ENCODE results near the gene CD33.

- TF ChIP-seq CTCF (IDR thresholded peaks at IDR 0.05; ENCODE audit: poor library complexity) (no peak), EZH2phosphoT487 (IDR thresholded peaks at IDR 0.05; ENCODE audit: low read depth, severe bottlenecking, unreplicated experiment) (no peak), EZH2 (IDR thresholded peaks at IDR 0.05; ENCODE audit: borderline replicate concordance) (no peak)
Measured at GRCh38 chr19:51242881-51243630, 18.2 kb downstream of the CD33 start.

All from hepatocyte (in vitro differentiated cells).